Activated CD8-positive, alpha-beta memory T cell treated with anti-CD3 and anti-CD28 coated beads for 4 hours (primary cell): Measurements from ENCODE around the gene GSC2.
A peak's percentile ranks its signal among the peaks of the same experiment; 100 is the strongest.

Source experiments
- DNase-seq, 2 donors: peaks; one replicate each; pipeline ENCODE4 v3.0.0-alpha.2; 2020; ENCODE audit warnings: low read depth in 2 of 2

GSC2 gene

GRCh38 chr22:19134176-19134831 lies 15.8 kb downstream of the GSC2 start:
- DNase-seq = no peak

- DNase-seq = no peak
Measured at GRCh38 chr22:19133561-19133960, 16.5 kb downstream of the GSC2 start.

- no peak for DNase-seq
Measured at GRCh38 chr22:19132693-19133400, 17.2 kb downstream of the GSC2 start.

GRCh38 chr22:19132153-19132552 lies 17.9 kb downstream of the GSC2 start:
- DNase-seq = no peak

- no peak for DNase-seq
Measured at GRCh38 chr22:19131685-19132015, 18.4 kb downstream of the GSC2 start.

- DNase-seq = no peak
Measured at GRCh38 chr22:19130959-19131684, 19.0 kb downstream of the GSC2 start, which contains the start of gene TSSK2. Gene TSSK2, plus strand, starts transcription at chr22:19131308. Its CDS starts 92 bp downstream, at chr22:19131400.

GRCh38 chr22:19129871-19130270 lies 20.2 kb downstream of the GSC2 start:
- no peak for DNase-seq

DNA sequence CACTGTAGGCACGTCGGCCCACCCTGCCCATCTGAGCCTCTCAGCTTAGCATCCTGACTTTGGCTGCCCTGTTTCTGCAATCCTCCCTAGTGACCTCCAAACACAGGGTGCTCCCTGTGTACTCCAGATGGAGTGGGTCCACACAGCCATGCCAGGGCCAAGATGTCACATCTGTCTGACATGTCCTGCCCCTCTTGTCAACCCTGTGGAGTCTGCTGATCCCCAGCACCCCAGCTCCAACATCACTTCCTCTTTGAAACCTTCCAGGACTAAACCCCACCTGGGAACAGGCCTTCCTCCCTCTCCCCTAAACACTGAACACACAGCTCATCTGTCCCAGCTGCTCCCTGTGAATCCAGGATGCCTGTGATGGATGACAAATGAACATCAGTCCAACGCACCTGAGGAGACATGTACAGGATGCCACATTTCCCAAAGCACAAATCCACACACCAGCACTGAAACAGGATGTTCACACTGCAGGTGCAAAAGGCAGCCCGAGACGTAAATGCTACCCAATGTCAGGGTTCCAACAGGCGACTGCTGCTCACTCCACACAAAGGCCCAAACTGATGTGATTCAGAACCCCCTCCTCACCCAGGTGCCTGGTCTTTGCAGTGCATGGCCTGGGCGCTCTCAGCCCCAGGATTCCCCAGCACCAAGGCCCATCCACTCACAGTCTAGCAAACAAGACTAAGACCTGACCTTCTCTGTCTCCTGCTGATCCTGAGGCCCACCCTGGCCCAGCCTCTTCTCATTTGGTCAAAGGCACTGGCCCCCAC lies 21.0 kb downstream of the GSC2 start:
- no peak for DNase-seq

DNA sequence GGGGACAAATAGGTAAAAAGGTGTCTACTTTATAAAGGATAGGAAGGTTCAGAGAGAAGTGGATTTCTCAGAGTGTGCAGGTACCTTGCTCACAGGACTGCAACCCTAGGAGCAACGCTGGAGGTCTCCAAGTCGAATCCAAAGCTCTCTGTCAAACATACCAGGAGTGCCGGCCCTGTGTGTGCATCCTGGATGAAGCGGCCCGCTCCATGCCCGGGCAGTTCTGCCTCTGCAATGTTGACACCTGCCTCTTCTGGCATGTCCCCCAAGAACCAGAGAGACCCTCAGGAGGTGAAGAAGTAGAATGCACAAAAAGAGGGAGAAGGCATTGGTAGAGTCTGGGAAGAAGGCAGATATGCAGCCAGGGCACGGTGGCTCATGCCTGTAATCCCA lies 22.1 kb downstream of the GSC2 start:
- DNase-seq = no peak

DNA sequence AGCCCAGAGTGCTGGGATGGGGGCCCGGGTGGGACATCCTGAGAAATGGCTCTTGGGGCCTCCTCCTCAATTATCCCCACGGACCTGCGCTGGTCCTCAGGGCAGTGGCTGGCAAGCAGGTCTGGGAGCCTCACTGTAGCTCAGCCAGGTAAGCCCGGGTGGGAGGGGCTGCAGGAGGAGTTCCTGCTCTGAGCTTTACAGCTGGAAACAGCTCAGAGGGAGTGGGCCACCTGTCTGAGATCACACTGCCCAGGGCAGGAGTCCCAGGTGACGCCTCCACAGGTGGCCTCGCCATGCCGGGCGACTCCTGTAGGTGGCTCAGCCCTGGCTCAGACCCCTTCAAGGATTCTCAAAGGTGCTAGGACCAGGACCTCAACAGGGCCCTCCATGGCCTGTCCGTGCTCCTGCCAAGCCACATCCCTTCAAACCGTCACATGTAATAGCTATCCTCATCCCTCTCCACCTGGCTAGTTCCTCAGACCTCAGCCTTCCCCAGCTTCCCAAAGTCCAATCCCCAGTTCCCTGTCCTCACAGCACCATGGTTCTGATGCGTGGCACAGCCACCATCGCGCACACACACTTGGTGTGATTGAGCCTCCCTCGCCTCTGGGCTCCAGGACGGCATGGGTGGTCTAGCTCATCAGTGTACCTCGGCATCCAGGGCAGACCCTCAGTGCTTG lies 22.6 kb downstream of the GSC2 start:
- no peak for DNase-seq

DNA sequence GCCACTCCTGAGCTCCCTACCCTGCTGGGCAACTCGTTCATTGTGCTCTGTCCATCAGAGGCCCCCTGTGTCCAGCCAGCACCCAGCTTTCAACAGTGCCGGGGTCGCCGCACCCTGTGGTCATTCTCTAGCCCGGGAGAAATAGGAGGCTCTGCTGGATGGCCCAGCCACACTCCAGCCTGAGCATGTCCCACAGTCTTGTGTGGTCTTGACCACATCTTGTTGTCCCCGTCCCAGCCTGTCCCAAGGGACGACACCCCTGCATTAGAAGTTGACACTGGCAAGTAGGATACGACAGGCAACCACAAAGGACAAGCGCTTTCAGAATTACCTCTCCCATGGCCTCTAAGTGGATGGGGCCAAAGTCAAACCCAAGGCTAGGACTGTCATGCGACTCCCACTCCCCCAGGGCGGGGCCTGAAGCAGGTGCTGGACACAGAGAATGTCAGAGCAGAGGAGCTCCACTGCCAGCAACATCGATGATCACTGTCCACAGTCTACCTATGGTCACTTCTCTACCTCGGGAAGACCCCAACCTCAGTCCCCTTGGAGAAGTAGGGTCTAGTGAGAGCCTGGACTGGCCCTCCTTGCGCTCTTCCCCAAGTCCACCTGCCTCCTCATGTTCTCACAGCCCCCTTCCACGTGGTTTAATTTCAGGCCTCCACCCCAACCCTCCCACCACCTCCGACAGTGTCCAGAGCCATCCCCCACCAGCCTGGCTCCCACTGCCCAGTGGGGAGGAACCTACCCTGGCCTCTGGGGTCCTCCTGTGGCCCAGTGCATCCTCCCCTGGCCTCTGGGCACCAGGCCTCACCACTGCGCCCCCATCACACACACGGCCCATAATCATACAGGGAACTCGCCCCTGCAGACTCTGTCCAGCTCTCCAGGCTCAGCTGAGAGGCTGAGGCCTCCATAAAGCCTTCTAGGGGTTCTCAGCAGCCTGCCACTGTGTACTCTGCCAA lies 23.5 kb downstream of the GSC2 start:
- DNase-seq = no peak

GRCh38 chr22:19125474-19126308 lies 24.4 kb downstream of the GSC2 start:
- DNase-seq = no peak

- DNase-seq = no peak
Measured at GRCh38 chr22:19125011-19125410, 25.1 kb downstream of the GSC2 start.

GRCh38 chr22:19124377-19124776 lies 25.7 kb downstream of the GSC2 start:
- DNase-seq = no peak

DNA sequence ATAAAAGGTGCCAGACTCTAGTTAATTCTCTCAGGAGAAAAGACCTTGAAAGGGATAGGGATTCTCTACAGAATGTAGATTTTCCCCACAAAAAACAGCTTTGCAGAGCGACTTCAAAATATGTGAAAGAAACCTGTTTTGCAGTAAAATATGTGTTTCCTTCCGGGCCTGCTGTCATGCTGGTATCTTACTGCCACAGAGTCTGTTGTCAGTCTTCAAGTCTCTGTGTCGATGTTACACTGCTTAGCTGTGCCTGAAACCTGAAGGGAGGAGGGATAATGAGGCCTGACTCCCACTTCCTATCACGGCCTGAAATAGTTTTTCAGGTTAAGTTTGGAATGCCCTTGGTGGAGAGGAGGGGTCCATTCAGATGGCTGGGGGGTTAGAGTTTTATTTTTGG lies 26.2 kb downstream of the GSC2 start:
- no peak for DNase-seq

DNA sequence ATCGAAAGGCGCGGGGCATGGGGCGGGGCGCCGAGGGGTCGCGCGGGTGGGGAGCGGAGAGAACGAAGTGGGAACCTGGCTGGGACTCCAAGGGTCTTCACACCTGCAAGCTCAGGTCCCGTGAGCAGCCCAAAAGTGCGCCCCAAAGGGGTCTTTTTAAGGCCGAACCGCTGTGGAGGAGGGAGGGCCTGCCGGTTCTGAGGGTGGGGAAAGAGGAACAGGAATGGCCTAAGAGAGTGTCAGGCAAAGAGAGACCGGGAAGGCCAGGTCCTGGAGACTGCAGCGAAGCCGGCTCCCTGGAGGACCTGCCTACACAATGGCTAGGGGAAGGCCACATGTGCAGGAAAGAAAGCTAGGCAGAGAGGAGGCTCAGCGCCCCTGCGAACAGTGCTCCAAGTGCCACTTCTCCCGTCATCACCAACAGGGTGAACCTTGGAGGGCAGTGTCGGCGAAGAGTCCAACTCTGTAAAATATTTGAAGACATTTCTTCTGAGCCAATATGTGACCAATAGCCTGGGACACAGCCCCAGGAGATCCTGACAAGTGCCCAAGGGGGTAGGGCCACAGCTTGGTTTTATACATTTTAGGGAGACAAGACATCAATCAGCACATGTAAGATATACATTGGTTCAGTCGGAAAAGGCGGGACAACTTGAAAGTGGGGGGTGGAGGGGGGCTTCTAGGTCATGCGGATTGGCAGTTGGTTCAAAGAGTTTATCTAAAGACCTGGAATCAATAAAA lies 27.2 kb downstream of the GSC2 start:
- DNase-seq = no peak

- peak; percentile 93 for DNase-seq
Measured at GRCh38 chr22:19122143-19122751, 27.8 kb downstream of the GSC2 start, which contains the start of gene DGCR2. Gene DGCR2, minus strand, starts transcription at chr22:19122412. Its CDS starts 206 bp downstream, at chr22:19122206.

DNA sequence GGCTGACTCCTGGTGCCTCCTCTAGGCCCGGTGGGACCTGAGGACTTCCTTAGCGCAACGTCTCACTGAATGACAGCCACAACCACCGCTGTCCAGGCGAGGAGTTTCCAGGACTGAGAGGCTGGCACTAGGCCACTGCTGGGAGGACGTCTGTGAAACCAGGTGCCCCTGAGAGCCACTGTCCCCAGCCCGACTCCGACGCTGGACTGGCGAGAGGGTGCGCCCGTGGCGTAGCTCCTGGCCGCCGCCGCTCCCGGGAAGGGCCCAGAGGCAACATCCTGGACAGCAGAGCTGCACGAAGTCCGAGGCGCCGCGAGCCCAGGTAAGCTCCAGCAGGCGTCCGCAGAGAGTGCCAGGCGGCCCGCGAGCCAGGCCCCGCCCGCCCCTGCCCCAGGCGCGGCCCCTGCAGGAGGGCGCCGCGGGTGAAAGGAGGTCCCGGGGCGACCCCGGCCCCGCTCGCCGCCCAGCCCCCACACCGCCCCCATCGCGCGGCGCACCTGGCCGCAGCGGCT lies 28.4 kb downstream of the GSC2 start:
- DNase-seq = no peak
